Activated T-cell treated with anti-CD3 and anti-CD28 coated beads, Interleukin-2, amount 50 U/mL, for 48 hours (primary cell): ENCODE data around the gene SH3BP1.

Experiments
- DNase-seq, 2 experiments: peaks; one replicate each; pipeline ENCODE4 v3.0.0-alpha.2; 2020

Gene SH3BP1

DNA sequence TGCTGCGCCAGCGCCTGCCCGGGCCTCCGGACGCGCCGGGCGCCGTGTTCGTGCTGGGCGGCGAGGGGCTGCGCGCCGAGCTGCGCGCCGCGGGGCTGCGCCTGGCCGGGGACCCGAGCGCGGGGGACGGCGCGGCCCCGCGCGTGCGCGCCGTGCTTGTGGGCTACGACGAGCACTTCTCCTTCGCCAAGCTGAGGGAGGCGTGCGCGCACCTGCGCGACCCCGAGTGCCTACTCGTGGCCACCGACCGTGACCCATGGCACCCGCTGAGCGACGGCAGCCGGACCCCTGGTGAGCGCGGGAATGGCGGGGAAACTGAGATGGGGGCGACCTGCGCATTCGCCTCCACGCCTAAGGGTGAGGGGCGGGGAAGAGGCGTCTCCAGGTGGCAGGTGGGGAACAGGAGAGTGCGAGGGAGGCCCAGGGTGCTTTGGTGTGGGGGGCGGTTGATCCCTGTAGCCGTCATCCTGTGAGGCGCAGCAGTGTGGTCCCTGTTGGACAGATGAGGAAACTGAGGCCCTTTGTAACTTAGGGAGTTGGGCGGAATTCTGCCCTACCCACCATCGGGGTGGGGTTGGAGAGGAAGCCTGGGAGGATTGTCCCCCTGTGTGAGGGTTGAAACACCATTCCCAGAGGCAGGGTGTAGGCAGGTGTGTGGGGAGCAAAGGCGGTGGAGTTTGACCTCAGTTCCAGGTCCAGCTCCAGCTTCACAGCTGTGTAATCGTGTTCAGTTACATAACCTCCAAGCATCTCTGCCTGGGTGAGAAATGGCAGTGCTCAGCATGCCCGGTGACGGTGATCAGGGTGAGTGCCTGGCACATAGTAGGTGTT is 19.8 kb downstream of the SH3BP1 start:
- DNase-seq = peak; percentile 43 to 50

DNA sequence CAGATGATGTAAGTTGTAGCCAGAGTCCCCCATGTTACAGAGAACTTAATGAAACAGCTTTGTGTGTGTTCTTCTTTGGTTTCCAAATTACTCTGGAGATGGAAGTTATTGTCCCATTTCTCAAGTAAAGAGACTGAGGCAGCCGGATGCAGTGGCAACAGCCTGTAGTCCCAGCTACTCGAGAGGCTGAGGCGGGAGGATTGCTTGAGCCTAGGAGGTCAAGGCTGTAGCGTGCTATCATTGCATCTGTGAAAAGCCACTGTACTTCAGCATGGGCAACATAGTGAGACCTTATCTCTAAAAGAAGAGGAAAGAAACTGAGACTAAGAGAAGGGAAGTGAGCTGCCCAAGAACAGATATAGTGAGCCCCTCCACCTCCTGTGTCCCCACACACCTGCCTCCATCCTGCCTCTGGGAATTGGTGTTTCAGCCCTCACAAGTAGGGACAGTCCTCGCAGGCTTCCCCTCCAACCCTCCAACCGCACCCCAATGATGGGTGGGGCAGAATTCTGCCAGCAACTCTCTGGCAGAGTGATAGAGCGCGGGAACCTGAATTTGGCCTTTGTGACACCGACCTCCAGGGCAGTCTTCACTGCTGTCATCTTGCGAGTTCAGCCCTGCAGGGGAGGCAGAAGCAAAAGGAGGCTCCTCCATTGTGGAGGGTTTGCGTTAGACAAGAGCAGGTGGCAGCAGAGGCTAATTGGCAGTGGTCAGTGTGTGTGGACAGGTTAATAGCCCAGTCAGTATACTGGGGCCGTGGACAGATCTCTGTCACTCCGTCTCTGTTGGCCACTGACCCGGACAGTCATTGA is 20.6 kb downstream of the SH3BP1 start:
- no peak for DNase-seq

DNA sequence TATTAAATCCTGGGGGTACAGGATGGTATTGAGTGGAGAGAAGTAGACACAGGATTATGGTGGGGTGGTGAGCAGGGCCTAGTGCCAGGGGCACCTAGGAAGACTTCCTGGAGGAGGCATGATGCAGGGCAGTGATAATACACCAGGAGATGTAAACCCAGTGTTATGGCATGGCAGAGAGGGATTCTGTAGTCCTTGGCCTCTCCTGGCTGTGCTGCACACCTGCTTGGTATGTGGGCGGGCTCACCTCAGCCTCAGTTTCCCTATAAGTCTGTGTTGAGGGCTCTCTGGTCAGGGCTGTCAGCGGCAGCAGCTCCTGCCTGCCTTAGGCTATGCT is 21.2 kb downstream of the SH3BP1 start:
- no peak for DNase-seq

DNA sequence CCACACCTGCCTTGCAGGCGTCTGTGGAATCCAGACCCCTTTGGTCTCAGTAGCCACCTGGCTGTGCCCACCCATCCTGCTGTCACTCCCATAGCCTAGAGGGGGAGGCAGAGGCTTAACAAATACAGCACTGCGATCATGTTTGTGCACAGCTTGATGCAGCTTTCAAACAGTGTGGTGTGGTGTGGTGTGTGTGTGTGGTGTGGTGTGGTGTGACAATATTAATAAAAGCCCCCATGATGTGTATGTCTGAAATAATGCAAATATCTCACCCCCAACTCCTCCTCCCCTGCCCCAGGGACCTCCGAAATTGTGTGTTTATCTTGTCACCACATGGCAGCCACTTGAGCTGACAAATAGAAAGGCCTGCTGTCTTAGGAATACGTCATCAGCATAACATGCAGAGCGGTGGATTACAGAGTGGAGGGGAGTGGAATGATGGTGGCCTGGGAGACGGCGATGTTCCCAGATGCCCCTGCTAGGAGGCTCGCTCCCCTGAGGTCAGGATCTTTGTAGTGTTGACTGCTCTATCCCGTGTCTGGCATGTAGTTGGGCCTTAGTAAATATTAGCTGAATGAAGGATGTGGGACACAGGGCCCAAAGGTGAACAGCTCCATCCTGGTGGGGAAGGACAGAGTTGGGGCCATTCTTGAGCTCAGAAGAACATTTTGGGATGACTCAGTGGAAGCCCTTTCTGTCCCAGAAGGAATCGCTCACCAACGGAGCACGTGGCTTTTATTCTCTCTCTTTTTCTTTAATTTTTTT is 21.9 kb downstream of the SH3BP1 start:
- DNase-seq = no peak

DNA sequence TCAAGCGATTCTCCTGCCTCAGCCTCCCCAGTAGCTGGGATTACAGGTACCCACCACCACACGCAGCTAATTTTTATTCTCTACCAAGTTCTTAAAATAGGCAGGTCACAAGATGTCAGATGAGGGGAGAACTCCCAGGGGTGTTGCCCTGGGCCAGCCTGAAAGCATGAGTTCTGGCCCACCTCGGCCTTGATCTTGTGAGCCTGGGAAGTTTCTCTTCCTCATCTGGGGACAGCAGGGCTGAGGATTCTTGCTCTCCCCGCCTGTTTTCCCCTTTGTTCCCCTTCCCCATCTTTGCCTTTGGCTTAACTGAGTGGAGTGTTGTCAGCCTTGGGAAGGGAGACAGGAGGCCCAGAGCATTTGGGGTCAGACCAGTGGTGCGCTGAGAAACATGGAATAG is 22.6 kb downstream of the SH3BP1 start:
- DNase-seq = no peak

DNA sequence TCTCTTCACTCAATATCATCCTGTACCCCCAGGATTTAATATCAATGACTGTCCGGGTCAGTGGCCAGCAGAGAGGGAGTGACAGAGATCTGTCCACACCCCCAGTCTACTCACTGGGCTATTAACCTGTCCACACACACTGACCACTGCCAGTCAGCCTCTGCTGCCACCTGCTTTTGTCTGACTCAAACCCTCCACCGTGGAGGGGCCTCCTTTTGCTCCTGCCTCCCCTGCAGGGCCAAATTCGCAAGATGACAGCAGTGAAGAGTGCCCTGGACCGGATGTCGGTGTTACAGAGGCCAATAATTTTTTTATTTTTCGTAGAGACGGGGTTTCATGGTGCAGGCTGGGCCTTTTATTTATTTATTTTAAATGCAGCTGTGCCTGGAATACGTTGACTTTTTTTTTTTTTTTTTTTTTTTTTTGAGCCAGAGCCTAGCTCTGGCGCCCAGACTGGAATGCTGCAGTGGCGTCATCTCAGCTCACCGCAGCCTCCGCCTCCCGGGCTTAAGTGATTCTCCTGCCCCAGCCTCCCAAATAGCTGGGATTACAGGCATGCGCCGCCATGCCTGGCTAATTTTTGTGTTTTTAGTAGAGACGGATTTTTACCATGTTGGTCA is 24.2 kb downstream of the SH3BP1 start:
- no peak for DNase-seq

DNA sequence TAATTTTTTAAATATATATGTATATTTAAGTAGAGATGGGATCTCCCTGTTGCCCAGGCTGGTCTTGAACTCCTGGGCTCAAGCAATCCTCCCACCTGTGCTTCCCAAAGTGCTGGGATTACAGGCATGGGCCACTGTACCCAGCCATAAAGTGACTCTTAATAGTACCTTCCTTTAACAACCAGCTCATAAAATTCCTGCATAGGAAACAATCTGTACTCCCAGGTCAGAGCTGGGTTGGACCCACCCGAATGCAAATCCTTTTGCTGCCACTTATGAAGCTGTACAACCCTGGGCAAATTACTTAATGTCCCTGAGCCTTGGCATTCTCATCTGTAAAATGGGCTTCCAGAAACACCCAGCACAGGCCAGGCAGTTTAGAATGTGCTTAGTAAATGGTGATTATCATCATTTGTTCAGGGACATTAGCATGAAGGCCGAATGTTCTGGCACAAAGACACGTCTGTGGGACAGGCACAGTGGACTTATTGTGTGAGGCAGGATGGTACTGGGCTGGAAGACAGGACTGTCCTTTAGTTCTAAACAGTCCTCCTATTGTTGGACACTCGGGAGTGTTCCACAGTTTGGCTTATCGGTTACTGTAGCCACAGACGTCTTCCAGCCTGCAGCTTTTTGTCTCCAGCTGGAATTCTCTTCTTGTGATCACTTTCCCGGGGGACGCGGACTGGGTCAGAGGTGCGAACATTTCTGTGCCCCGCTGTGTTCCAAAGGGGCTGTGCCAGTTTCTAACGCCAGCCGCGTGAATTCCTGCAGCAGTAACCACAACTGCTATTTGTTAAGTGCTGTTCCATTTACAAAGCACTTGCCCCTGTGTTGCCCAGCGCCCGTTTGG is 25.0 kb downstream of the SH3BP1 start:
- DNase-seq = no peak

DNA sequence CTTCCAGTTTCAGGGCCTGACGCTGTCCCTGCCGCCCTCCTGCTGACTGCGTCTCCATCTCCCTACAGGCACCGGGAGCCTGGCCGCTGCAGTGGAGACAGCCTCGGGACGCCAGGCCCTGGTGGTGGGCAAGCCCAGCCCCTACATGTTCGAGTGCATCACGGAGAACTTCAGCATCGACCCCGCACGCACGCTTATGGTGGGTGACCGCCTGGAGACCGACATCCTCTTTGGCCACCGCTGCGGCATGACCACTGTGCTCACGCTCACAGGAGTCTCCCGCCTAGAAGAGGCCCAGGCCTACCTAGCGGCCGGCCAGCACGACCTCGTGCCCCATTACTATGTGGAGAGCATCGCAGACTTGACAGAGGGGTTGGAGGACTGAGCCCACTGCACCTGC is 26.0 kb downstream of the SH3BP1 start:
- DNase-seq = no peak

DNA sequence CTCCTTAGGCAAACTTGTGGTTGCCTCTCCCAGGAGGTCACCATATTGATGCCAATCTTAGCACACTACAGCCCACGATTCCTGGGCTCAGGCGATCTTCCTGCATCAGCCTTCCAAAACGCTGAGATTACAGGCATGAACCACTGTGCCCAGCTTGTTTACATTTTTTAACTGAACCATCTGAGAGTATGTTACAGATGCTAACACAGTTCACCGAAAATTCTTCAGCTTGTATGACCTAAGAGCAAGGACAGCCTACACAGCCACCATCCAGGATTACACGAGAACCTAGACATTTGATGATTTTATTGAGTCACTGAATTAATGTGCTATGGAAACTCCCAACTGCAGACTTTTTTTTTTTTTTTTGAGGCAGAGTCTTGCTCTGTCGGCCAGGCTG is 30.1 kb downstream of the SH3BP1 start:
- no peak for DNase-seq

DNA sequence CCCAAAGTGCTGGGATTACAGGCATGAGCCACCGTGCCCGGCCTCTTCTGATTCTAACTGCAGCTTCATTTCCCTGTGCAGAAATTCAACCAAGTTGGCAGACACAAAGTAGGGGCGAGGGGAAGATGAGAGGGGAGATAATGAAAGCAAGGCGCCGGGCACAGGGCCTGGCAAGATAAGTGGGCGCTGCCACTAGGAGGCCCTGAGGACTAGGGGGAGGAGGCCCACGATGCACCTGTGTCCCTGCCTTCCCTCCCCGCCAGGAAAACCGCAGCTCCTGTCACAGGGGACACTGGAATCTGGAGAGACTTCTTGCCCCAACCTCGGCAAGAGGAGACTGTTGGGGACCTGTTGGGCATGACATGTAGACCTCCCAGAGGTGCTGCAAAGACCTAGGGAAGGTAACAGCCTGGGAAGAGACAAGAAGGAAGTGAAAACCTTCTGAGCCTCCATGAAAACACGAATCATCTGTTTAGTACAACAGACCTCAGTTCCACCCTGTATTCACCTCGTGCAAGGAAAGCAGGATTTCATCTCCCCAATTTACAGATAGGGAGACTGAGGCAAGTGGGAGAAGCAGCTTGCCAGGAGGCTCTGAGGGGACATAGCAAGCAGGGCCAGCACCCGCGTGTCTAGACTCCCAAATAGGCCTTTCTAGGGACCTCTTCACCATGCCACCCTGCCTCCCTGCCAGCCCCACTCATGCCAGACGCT is 32.9 kb downstream of the SH3BP1 start:
- no peak for DNase-seq

DNA sequence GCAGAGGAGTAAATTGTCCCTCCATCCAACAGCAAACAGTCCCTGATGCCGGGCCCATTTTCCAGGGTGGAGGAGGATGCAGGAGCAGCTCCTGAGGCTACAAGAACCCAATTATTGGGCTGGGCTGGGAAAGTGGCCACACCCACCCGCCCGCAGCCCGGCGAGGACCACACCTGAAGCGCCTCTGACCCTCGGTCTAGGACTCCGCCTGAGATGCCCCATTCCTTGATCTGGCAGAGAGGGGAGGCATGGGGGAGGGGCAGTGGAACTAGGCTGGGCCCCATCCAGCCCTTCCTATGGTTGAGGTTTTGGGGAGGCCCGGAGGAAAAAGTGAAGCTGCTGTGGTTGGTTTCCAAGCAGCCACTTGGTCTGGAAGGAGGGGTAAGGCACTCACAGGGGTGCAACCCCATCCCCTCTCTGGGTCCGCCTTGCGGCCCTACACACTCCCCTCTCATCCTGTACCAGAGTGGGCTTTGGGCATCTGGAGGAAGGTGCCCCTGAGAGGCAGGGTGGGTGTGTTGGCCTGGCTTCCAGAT is 33.5 kb downstream of the SH3BP1 start:
- peak in 1 of 2 experiments; percentile 42 for DNase-seq

DNA sequence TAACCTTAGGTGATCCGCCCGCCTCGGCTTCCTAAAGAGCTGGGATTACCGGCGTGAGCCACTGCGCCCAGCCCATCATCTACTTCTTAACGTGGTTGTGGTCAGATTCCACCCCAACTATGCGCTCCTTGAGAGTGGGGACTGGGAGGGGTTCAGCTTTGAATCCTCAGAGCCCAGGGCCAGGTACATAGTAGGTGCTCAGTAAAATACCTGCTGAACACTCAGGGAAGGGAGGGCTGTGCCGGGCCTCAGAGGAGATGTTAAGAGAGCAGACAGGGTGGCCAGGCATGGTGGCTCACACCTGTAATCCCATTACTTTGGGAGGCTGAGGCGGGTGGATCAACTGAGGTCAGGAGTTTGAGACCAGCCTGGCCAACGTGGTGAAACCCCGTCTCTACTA is 34.8 kb downstream of the SH3BP1 start:
- no peak for DNase-seq

DNA sequence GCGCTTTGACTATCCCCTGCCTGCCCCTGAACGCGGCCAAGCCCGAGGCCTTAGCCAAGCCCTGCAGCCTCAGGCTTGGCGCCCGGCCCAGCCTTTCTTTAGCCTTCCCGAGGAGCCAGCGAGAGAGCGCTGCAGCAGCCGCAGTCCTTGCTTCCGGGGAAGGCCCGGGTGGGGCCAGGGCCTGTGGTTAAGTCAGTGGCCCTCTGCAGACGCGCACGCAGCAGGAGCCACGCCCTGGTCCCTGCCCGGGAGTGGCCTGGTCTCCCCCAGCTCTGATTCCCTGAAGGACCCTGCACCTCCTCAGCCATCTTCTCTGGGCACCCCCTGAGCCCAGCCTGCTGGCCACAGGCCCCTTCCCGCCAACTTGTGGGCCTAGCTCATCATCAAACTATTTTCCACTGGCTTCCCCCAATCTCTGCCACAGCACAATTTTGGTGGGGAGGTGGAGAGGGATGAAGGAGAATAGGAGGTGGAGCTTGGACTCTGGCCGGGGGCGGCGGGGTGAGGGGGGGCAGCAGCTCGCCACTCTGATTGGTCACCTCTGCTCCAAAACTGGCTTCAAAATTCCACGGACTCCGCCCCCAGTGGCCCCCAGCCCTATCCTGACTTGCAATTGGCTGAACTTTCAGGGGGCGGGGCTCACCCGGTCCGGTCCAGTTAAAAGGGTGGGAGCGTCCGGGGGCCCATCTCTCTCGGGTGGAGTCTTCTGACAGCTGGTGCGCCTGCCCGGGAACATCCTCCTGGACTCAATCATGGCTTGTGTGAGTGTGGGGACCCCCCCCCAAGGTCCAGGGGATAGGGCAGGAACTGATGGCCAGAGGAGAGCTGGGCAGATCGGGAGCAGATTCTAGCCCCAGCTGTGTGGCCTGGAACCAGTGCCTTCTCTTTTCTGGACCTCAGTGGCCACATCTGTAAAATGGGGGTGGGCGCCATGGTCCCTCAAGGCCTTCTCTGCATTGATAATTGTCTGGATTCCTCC is 35.8 kb downstream of the SH3BP1 start, which contains the start of gene LGALS1:
Gene LGALS1, plus strand, starts transcription at position 686 of the 979 bp plus-strand sequence. Its CDS starts 67 bp downstream, at position 753.
- peak; percentile 77 to 83 for DNase-seq

DNA sequence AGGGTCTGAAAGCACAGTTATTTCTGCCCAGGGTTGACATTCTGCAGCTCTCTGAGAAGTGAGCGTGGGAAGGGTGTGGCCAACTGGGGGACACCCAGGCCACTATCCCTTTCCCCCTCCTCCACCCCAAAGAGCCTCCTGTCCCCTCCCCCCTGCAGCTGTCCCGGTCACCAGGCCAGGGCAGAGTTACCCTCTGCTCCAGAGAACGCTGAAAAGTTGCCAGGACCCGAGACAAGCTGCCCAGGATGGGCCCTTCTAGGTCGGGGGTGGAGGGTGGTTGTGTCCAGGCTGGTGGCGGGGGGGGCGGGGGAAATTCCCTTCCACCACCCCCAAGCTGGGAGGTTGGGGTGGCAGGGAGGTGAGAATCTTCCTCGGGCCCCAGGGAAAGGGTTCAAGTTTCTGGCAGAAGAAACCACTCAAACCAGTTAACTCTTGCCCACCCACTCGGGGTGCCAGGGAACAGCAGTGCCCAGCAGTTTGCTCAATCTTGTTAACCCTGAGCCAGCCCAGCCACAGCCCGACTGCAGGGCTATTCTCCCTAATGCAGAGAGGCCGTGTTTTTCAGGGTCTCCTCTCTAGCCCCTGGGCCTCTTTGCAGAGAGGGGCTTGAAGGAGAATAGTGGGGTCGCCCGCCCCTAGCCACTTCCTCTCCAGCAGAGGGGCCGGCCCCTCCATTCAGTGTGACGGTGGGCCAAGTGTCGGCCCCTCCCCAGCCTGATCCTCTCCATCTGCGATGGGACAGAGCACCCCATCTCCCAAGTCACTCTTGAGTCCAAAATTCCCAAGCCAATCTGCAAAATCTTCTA is 36.7 kb downstream of the SH3BP1 start:
- DNase-seq = peak; percentile 48 to 63

DNA sequence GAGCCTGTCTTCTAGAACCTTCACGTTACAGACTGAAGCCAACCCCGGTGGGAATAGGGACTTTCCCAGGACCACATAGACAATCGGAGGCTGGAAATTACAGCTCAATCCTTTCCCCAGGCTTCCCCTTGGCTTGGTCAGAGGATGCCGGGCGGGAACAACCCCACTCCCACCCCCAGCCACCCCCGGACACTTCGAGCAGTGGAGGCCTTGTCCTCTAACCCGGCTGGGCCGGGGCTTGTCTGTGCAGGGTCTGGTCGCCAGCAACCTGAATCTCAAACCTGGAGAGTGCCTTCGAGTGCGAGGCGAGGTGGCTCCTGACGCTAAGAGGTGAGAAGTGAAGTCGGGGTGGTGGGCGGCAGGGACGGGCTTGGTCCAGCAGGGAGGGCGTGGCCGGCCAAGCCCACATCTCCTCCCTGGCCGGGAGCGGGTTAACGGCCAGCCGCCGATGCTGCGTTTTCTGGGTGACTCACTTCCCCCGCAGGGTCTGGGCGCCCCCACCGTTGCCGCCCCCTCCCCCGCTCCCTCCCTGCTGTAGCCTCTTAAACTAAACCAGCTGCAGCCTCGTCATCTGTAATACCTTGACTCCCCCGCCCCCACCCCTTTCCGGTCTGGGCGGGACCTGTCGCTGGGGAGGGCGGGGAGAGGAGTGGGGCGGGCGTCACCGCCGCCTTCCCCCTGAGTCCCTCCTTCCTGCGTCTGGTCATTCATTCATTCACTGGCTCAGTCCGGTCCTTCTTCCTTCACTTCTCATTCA is 37.4 kb downstream of the SH3BP1 start:
- peak; percentile 95 to 96 for DNase-seq

DNA sequence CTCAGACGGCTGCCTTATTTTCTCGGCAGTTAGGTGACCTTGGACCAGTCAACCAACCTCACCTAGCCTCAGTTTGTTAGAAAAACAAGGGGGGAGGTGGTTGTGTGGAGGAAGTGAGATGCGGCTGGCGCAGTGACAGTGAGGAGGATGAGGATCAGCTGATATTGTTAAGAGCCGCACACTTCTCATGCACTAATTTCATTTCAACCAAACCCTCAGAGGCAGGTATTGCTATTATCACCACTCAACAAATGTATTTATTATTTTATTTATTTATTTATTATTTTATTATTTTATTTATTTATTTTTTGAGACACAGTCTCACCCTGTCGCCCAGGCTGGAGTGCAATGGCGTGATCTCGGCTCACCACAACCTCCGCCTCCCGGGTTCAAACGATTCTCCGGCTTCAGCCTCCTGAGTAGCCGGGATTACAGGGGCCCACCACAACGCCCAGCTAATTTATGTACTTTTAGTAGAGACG is 38.1 kb downstream of the SH3BP1 start:
- no peak for DNase-seq

DNA sequence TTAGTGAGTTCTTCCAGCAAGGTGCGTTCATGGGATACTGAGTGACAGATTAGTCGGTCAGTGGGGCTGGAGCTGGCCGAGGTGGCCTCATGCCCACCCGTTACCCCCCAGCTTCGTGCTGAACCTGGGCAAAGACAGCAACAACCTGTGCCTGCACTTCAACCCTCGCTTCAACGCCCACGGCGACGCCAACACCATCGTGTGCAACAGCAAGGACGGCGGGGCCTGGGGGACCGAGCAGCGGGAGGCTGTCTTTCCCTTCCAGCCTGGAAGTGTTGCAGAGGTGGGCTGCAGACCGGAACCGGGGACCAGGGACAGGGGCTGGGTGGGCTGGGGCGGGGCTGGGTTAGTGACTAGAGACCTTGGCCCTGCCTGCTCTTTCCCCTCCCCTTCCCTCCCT is 38.9 kb downstream of the SH3BP1 start:
- no peak for DNase-seq

DNA sequence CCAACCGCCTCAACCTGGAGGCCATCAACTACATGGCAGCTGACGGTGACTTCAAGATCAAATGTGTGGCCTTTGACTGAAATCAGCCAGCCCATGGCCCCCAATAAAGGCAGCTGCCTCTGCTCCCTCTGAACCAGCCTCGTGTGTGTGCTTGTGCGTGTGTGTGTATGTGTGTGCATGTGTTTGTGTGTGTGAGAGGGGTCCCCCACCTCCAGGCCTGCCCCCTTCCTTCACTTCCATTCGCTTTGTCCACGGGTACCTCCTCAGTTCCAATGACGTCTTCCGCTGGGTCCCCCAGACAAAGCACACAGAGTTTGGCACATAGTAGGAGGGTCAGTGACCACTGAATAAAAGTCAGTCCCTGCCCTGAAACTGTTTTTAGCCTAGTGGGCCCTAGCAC is 40.2 kb downstream of the SH3BP1 start:
- DNase-seq = no peak
